NCI-H2081 treated with DMSO at 0.1 percent for 48 hours (cell line): ENCODE results near the gene TELO2.
"Not testable (repeated sequence)": the region's sequence is repeated elsewhere in the genome, so short reads cannot be mapped to it uniquely, and the experiment has no call there.

ENCODE experiments used
- DNase-seq: peaks from one replicate; lab custom pipeline; 2025; lab: John Stamatoyannopoulos, UW

The TELO2 gene

DNA sequence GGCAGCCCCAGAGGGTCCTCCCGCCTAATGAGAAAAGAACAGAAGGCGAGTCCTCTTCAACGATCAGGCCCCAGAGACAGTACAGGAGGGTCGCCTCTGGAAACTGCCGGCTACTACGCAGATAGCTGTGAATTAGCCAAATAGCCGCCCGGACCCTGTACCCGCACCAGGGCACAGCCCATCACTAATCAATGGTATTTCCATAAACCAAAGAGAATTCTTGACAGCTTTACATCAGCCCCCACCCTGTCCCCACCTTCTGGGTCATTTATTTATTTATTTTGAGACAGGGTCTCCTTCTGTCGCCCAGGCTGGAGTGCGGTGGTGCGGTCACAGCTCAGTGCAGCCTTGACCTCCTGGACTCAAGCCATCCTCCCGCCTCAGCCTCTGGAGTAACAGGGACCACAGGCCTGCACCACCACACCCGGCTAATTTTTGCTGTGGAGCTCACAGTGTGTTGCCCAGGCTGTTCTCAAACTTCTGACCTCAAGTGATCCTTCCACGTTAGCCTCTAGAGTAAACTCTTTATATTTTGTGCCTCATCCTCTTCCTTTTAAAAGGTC, 17.5 kb upstream of the TELO2 start:
- DNase-seq, result no peak

DNA sequence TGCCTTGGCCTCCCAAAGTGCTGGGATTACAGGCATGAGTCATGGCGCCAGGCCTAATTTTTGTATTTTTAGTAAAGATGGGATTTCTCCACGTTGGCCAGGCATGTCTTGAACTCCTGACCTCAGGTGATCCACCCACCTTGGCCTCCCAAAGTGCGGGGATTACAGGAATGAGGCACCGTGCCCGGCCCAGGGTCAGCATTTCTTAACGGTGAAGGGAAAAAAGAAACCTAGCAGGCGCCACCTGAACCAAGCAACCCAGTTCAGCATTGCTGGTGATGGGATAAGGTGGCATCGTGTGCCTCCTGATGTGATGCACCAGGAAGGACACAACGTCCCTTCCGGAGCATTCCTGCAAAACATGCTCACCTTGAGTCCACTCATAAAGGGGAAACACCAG, 16.1 kb upstream of the TELO2 start:
- no peak for DNase-seq

DNA sequence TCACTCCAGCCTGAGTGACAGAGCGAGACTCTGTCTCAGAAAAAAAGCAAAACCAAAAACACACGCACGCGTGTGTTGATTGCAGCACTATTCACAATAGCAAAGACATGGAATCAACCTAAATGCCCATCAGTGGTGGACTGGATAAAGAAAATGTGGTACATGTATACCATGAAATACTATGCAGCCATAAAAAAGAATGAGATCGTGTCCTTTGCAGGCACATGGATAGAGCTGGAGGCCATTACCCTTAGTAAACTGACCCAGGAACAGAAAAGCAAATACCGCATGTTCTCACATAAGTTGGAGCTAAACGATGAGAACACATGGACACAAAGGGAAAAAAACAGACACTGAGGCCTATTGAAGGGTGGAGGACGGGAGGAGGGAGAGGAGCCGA, 14.2 kb upstream of the TELO2 start:
- not testable (repeated sequence) for DNase-seq

DNA sequence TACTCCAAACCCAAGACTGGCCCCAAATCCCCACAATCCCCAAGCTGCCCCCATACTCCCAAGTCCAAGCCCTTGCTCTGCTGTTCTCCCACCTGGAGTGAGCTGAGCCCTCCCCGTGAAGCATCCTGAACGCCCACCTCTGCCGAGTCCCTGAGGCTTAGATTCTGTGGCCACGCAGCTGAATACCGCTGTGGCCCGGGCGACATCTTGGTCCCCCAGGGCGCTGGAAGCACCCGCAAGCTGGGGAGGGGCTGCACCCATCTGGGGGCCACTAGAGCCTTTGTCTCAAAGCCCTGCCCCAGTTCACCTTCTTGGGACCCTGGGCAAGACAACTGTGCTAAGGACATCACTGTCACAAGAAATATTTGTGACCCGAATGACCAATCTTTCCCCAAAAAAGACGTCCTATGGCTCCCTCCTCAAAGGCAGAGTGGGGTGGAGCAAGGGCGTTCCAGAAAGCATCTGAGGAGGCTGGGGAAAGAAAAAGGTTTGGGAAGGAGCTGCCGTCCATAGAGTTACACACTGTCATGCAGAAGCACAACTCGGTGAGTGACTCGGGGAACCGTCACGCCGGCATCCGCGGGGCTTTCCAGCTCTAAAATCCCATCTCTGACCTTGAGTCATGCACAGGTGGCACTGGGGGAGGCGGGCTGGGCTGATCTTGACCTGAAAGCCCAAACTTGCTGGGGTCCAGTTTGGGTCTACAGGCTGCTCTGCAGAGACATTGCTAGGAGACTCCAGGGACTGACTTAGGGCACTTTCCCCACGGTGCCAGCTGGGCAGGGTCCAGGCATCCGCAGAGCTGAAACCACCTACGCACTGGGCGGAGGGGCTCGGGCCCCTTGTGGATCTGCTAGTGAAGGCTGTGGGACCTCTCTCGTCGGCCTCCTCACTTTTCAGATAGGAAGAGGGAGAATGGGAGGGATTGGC, 11.0 kb upstream of the TELO2 start:
- no peak for DNase-seq

DNA sequence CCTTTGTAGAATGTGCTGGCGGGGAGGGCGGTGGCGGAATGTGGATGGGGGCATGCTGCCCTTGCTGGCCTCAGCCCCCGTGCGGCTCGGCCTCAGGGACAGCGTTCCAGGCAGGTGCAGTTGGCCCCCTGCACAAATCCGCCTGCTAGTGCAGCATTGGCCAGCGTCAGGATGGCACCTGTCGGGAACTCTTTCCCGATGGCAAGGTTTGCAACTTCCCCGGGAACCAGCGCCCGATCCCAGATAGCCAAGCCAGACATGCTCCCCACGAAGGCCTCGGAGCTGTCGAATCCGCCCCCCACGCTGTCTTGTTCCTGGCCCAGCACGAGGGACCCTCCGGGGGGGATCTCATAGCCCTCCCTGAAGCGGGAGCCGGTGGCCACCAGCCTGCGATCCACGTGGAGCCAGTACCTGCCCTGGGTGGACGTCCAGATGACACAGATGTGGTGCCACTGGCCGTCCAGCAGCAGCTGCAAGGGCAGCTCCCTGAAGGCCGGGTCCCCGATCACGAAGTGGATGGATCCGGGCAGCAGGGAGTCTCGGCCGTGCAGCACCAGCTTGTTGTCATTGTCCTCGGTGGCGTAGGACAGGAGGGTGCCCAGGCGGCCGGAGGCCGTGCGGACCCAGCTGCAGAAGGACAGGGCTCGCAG, 7.2 kb upstream of the TELO2 start:
- no peak for DNase-seq

DNA sequence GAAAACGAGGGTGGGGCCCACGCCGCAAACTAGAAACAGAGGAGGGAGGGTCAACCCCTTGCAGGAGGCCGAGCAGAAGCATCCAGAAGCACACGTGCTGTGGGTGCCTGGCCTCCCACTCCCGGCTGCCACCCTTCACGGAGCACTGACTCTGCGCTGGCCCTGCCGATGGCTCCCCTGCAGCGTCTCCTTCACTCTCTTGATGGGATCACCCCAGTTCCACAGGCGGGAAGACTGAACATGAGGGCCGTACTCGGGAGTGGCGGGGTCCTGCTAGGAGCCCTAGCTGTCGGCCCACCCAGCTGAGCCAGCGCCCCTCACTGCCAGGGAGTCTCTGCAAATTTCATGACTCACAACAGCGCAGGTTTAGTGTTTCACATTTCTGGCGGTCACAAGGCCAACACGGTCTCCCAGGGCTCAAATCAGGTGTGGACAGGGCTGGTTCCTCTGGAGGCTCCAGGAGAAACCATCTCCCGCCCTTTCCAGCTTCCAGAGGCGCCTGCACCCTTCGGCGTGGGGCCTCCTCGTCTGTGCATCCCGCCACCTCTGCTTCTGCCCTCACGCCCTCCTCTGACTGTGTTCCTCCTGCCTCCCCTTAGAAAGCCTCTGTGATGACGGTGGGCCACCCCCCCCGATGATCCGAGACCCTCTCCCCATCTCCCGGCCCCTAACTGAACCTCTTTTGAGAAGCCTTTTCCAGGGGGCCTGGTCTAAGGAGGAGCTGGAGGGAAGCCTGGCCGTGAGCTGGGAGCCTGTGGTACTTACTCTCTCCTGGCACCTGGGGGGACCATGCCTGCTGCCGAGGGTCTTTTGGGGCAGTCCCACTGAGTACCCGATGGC, 6.4 kb upstream of the TELO2 start:
- DNase-seq, result no peak

DNA sequence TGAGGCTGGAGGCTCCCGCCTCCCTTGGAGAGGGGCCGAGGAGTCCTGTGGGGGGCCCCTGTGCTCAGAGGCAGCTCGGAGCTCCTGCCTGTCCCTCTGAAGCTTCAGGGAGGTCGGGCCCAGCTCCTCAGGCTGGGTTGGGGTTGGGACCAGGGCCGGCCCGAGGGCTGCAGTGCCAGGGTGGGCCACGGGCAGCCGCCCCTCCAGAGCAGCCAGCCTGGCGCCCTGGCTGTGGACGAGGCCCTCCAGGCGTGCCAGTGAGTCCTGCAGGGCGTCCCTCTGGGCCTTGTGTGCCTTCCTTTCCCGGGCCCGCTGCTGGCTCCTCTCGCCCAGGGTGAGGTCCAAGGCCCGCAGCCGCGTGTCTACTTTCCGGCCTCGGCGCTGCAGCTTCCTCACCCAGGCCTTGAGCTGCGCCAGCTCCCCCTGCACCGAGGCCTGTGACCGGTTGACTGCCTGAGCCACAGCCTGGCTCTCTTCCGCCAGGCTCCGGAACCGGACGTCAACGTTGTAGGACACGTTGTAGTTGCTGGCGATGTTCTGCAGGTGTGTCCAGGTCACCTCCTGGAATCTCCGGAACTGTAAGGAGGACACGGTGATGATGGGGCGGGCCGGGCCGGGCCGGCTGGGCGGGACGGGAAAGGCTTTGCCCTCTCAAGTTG, 5.6 kb upstream of the TELO2 start:
- no peak for DNase-seq

DNA sequence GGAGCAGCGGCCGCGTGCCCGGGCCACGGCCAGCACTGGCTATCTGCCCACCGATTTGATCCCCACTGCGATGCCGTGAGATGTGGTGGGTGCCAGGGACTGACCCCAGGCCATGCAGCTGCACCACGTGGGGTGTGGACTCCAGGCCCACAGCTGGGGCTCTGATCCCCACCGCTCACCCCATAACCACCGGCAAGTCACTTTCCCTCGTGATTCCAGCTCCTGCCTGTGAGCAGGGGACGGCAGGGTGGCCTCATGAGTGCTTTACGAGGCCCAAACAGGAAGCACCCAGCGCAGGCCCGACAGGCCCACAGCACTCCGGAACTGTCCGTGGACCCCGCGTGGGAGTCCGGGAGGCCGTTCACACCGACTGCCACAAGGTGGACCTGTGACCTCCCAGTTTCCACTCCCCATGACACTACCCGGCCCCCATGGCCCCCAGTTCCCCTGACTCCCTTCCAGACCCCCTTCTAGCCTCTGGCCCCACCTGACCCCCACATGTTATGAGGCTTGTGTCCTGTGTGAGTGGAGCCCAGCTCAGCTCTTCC, 5.0 kb upstream of the TELO2 start:
- DNase-seq, result no peak

DNA sequence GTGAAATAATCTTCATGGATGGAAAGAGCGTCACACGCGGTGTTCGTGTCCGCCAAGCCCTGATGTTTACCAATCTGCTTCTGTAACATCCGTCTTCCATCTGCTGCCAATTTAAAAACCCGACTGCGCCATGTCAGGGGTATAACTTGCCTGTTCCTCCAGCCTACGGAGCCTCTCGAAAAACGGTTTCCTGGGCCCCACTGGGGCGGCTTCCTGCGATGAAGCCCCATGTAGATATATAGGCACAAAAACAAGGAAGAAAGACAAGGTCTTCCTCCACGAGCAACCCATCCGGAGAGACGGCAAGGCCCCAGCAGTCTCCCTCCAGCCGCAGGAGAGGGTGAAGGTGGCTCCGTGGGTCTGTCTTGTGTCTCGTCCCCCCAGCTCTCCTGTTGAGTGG, 4.5 kb upstream of the TELO2 start, which contains the start of gene PTX4:
PTX4 (minus strand) TSS at position 326 of the 400 bp plus-strand sequence; CDS start at position 291, 35 bp downstream.
- DNase-seq, result no peak

DNA sequence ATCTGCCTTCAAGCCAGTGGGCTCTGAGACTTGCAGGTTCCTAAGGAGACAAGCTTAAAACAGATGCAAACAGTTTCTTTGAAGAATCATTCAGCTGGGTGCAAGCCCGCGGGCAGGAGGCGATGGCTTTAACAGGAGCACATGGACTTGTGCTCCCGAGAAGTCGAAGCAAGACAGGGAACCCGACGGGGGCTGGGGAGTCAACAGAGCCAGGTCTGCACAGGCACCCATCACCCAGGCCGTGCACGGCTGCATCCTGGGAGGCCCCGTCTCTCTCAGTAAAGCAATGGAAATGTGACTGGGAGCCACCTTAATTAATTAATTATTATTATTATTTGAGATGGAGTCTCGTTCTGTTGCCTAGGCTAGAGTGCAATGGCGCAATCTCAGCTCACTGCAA, 4.1 kb upstream of the TELO2 start:
- no peak for DNase-seq

DNA sequence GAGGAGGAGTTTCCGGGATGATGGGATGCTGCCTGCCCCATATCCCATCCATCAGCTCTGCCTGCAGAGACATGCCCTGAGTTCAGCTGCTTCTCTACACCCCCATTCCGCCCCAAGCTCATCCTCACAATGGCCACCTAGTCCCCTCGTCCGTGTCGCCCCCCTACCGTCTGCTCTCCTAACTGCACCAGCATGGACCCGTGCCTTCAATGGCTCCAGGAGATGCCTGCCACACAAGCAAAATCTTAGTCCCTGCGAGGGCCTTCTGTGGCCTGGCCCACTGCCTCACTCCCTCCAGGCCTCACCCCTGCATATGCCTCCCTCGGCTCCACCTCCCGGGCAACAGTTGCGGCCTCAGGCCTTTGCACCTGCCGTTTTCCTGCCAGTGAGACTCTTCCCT, 1.8 kb upstream of the TELO2 start:
- DNase-seq, result no peak

DNA sequence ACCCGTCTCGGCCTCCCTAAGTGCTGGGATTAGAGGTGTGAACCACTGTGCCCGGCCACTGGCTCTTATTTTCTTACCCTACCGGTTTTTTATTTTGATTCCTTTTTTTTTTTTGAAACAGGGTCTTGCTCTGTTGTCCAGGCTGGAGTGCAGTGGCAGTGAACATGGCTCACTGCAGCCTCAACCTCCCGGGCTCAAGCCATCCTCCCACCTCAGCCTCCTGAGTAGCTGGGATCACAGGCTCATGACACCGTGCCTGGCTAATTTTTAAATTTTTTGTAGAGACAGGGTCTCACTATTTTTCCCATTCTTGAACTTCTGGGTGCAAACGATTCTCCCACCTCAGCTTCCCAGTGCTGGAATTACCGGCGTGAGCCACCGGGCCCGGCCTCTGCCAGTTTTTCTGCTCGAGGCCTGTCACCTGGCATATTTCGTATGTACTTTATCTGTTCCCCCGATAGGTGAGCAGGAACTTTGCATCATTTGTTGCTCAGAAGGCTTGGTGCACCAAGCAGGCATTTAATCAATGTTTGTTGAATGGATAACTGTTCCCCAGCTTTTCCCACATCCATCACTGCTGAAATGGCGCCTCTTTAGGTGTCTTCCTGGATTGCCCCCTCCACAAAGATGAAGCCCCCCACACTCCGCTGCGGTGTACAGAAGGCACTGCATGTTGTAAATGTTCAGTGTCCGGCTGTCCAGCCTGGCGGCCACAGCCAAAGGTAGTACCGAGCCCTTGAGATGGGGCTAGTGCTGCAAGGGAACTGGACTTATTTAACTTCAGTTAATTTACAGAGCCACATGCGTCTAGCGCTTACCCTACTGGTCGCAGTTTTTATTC, 858 bp upstream of the TELO2 start:
- no peak for DNase-seq

DNA sequence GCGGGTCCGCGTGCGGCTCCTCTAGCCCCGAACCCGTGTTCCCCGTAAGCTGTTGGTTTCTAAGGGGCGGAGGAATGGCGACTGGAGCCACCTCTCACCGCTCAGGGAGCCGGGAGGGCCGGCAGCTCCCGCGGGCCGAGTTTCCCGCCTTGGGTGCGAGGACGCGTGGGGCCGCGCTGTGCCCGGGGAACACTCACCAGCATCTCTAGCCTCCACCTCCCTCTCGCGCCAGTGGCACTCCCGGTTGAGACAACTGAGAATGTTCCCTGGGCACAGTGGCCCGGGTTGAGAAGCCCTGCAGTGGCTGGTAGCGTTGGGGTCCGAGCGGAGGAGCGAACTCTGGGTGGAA, 560 bp downstream of the TELO2 start:
- no peak for DNase-seq

DNA sequence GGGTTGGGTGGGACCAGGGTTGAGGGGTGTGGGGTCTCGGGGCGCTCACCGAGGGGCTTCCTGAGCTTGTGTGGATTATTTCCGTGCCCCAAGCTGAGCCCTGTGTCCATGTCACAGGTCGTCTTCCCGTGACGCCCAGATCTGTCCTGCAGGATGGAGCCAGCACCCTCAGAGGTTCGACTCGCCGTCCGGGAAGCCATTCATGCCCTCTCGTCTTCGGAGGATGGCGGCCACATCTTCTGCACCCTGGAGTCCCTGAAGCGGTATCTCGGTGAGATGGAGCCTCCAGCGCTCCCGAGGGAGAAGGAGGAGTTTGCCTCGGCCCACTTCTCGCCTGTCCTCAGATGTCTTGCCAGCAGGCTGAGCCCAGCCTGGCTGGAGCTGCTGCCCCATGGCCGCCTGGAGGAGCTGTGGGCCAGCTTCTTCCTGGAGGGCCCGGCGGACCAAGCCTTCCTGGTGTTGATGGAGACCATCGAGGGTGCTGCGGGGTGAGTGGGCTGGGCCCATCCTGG, 1.0 kb downstream of the TELO2 start:
- DNase-seq, result no peak

DNA sequence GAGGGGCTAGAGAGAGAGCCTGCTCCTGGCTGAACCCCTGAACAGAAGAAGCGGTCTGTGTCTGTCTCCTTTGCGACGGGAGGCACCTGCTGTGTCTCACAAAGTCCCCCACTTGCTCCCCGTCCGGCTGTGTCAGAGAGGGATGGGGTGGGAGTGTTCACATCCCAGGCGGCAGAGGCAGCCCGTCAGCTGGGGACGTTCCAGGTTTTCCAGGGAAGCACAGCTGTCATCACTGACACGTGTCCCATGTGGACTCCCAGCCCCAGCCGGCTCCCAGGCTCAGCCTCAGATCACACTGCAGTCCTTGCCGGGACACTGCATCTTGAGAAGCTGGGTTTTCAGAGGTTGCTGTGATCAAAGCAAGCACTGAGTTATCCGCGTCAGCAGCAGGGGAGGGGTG, 1.6 kb downstream of the TELO2 start:
- DNase-seq, result no peak

DNA sequence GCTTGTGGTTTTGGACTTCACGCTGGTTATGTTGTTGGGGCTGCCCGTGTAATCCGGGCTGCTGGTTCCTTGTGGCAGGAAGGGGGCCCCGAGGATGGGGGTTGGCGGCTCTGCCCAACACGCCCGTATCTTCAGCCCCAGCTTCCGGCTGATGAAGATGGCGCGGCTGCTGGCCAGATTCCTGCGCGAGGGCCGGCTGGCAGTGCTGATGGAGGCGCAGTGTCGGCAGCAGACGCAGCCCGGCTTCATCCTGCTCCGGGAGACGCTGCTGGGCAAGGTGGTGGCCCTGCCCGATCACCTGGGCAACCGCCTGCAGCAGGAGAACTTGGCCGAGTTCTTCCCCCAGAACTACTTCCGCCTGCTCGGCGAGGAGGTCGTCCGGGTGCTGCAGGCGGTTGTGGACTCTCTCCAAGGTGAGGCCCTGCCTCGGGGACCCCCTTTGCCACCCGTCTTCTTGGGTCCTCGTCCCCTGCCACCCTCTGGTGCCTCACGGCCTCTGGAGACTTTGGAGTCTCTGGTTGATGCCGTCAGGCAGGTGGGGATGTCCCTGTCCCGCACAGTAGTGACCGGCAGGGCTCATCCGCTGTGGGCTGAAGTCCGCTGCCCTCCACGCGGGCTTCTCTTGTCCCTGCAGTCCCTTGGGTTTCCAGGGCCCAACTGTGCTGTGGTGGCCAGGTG, 2.2 kb downstream of the TELO2 start:
- no peak for DNase-seq

DNA sequence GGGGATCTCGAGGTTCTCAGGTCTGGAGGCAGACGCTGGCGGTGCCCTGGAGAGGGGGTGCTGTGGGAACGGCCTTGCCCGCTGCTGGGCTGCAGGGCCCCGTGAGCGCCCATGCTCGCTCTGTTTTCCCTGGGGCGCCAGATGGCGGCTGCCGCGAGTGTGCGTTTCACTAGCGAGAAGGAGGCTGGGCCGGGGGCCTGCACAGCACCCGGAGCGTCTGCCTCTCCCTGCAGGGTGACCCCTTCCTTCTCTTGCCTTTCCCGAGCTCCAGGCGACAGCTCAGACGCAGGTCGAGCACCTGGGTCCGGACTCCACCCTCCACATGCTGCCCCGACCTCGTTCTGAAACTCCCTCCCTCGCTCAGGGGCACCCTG, 2.7 kb downstream of the TELO2 start:
- DNase-seq, result no peak

DNA sequence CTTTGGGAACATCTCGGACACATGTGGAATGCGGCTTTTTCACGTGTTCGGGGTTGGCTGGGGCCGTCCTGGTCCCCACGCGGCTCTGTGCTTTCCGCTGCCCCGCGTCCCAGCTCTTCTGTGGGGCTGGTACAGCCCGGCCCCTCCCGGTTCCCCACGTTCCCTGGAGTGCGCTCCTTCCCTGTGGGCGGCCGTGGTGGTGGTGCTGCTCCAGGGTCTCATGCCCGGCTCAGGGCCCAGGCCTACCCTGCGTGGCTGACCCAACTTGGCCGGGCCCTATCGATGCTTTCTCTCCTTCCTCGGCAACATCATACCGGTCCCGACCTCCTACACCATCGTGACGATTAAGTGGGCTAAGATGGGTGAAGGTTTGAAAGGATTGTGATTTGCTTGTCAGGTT, 3.3 kb downstream of the TELO2 start:
- no peak for DNase-seq

DNA sequence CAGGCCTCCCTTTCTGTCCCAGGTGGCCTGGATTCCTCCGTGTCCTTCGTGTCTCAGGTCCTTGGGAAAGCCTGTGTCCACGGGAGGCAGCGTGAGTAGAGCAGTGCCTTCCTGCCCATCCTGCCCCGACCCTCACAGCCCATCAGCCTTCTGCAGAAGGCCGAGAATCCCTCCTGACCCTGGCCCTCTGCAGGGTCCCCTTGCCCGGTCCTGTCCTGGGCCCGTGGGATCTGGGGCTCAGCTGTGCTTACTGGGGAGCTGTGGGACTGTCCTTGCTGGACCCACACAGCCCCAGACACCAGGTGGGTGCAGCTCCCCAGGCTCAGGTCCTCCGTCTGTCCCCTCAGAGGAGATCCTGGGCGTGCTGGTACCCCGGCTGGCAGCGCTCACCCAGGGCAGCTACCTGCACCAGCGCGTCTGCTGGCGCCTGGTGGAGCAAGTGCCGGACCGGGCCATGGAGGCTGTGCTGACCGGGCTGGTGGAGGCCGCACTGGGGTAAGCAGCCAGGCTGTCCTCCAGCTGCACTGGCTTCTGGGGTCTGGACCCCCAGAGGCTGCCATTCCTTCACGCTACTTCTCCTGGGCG, 3.9 kb downstream of the TELO2 start:
- DNase-seq, result no peak
